GM12865 (cell line): Measurements from ENCODE around the gene BRCA2.

Experiments
- DNase-seq: peaks from one replicate; pipeline ENCODE4 v3.0.0; 2010; ENCODE audit warnings: low read depth
- H3K4me3 ChIP-seq: 2 replicates; pipeline ENCODE4 v1.5.1; 2011; ENCODE audit warnings: mild to moderate bottlenecking, low read depth, low read length, control low read depth
- CTCF ChIP-seq: IDR thresholded peaks from 2 replicates; pipeline ENCODE4 v1.5.1; 2011; ENCODE audit warnings: low read length, control low read depth, low read depth, inconsistent platforms; ENCODE audit not compliant: insufficient read depth; ENCODE audit errors: missing control alignments

BRCA2 gene

GRCh38 chr13:32447894-32448623 is 132.8 kb downstream of the BRCA2 start:
- no peak for TF ChIP-seq CTCF
- no peak overlapping the region for H3K4me3 ChIP-seq
- no peak for DNase-seq

GRCh38 chr13:32448972-32449371 is 133.7 kb downstream of the BRCA2 start:
- no peak for TF ChIP-seq CTCF
- DNase-seq: no peak
- no peak overlapping the region for H3K4me3 ChIP-seq
